Skin epidermis (tissue), 12 donors: ENCODE results near the gene GDPGP1.

Source experiments
- H3K27ac ChIP-seq, 21 experiments: fragments of 200-600 bp; sonication (generic) in 11 of 21; one replicate each; pipeline ENCODE4 v1.5.0; 2020; ENCODE audit warnings: mild to moderate bottlenecking in 3 of 21, inconsistent platforms in 2 of 21, moderate library complexity in 2 of 21
- H3K4me3 ChIP-seq, 7 experiments: fragments of 200-600 bp; sonication (generic) in 2 of 7; one replicate each; pipeline ENCODE4 v1.5.0; 2020; ENCODE audit warnings: inconsistent platforms in 2 of 7, mild to moderate bottlenecking in 2 of 7, moderate library complexity in 1 of 7

The GDPGP1 gene

GRCh38 chr15:90221246-90221900 is 12.6 kb upstream of the GDPGP1 start:
- Histone ChIP-seq H3K4me3 (no peak overlapping the region), H3K27ac (peak overlapping the region in 4 of 21 experiments; percentile 31 to 64 (median 52))

- Histone ChIP-seq H3K27ac (no peak overlapping the region), H3K4me3 (no peak overlapping the region)
These were observed 11.5 kb upstream of the GDPGP1 start for GRCh38 chr15:90222547-90222946.

GRCh38 chr15:90223441-90224165 is 10.4 kb upstream of the GDPGP1 start:
- Histone ChIP-seq H3K4me3 (no peak overlapping the region), H3K27ac (no peak overlapping the region)

- H3K4me3 ChIP-seq, result no peak overlapping the region
- no peak overlapping the region for H3K27ac ChIP-seq
These were observed 9.0 kb upstream of the GDPGP1 start for GRCh38 chr15:90225047-90225446.

- H3K27ac ChIP-seq, result no peak overlapping the region
- H3K4me3 ChIP-seq, result no peak overlapping the region
These were observed 8.3 kb upstream of the GDPGP1 start for GRCh38 chr15:90225504-90226234.

- Histone ChIP-seq H3K4me3 (no peak overlapping the region), H3K27ac (no peak overlapping the region)
These were observed 6.7 kb upstream of the GDPGP1 start for GRCh38 chr15:90227336-90227735.

GRCh38 chr15:90227816-90228772 is 5.9 kb upstream of the GDPGP1 start:
- Histone ChIP-seq H3K27ac (no peak overlapping the region), H3K4me3 (no peak overlapping the region)

GRCh38 chr15:90228960-90229359 is 5.0 kb upstream of the GDPGP1 start:
- H3K4me3 ChIP-seq, result no peak overlapping the region
- no peak overlapping the region for H3K27ac ChIP-seq

GRCh38 chr15:90230071-90230494 is 3.9 kb upstream of the GDPGP1 start:
- Histone ChIP-seq H3K4me3 (no peak overlapping the region), H3K27ac (peak overlapping the region in 15 of 21 experiments; percentile 6 to 93 (median 64))

GRCh38 chr15:90230610-90231009 is 3.4 kb upstream of the GDPGP1 start:
- peak overlapping the region in 18 of 21 experiments; percentile 6 to 93 (median 64) for H3K27ac ChIP-seq
- peak overlapping the region in 2 of 7 experiments; percentile 0 to 15 for H3K4me3 ChIP-seq

- peak overlapping the region in 2 of 7 experiments; percentile 15 to 65 for H3K4me3 ChIP-seq
- H3K27ac ChIP-seq, result peak overlapping the region in 19 of 21 experiments; percentile 25 to 93 (median 63)
These were observed 2.7 kb upstream of the GDPGP1 start for GRCh38 chr15:90231028-90232017.

GRCh38 chr15:90232196-90232595 is 1.8 kb upstream of the GDPGP1 start:
- peak overlapping the region in 1 of 7 experiments; percentile 65 for H3K4me3 ChIP-seq
- peak overlapping the region in 13 of 21 experiments; percentile 4 to 94 (median 84) for H3K27ac ChIP-seq

GRCh38 chr15:90232941-90233386 is 1.0 kb upstream of the GDPGP1 start:
- peak overlapping the region in 20 of 21 experiments; percentile 76 to 97 (median 91) for H3K27ac ChIP-seq
- H3K4me3 ChIP-seq, result peak overlapping the region; percentile 54 to 89 (median 76)

- Histone ChIP-seq H3K27ac (peak within 1 kb of the TSS; percentile 76 to 97 (median 91)), H3K4me3 (peak within 1 kb of the TSS; percentile 54 to 89 (median 76))
These were observed 468 bp upstream of the GDPGP1 start, which contains the start of gene CIB1 for GRCh38 chr15:90233387-90234095. TSS of gene CIB1 (minus strand) at chr15:90233941. CDS start at chr15:90233885, 56 bp downstream.

GRCh38 chr15:90239371-90239770 is 5.4 kb downstream of the GDPGP1 start:
- Histone ChIP-seq H3K4me3 (no peak overlapping the region), H3K27ac (no peak overlapping the region)

GRCh38 chr15:90240856-90241255 is 6.8 kb downstream of the GDPGP1 start:
- no peak overlapping the region for H3K27ac ChIP-seq
- no peak overlapping the region for H3K4me3 ChIP-seq
